Smooth muscle cell of bladder (primary cell): ENCODE measurements around the gene TIMM29. TPM values are rescaled to one million over a fixed set of nuclear protein-coding genes. Genes with fewer than 3 reads are reported as not detected.

ENCODE experiments used
- total RNA-seq: library from RNA; depleted of rRNA; stranded (reverse); fragments of >200 nt; gene quantifications from 2 replicates; pipeline ENCODE4 v1.2.3, GENCODE V29; 2014

TIMM29 gene
- total RNA-seq, result 22.8 and 26.2 TPM in 2 replicates

GRCh38 chr19:10928563-10929401 is at the start of gene TIMM29, which contains the start of gene YIPF2:
Gene TIMM29, plus strand, starts transcription at chr19:10928811. Its CDS starts 12 bp downstream, at chr19:10928823.
Gene YIPF2, minus strand, starts transcription at chr19:10928639. Its CDS starts 229 bp downstream, at chr19:10928410.

GRCh38 chr19:10960314-10961072 is 31.9 kb downstream of the TIMM29 start, which contains the start of gene SMARCA4:
Gene SMARCA4, plus strand, starts transcription at chr19:10961030. Its CDS starts 23,122 bp downstream, at chr19:10984152.

Other genes with a start within 250 kb of the TIMM29 start
- 26.0 and 31.1 TPM in 2 replicates for gene QTRT1, start 227.4 kb upstream of the TIMM29 start, total RNA-seq
- gene DNM2, start 210.7 kb upstream of the TIMM29 start, total RNA-seq, result 64.3 and 64.7 TPM in 2 replicates
- 52.9 and 53.9 TPM in 2 replicates for gene TMED1, start 92.6 kb upstream of the TIMM29 start, total RNA-seq
- gene C19orf38, start 80.4 kb upstream of the TIMM29 start, total RNA-seq, result 0.09 and 0.28 TPM in 2 replicates
- gene CARM1, start 57.3 kb upstream of the TIMM29 start, total RNA-seq, result 15.5 and 17.0 TPM in 2 replicates
- 119 and 153 TPM in 2 replicates for gene YIPF2, start 172 bp upstream of the TIMM29 start, total RNA-seq
- gene SMARCA4, start 32.2 kb downstream of the TIMM29 start, total RNA-seq, result 35.0 and 38.8 TPM in 2 replicates
- gene LDLR, start 160.7 kb downstream of the TIMM29 start, total RNA-seq, result 241 and 268 TPM in 2 replicates
- 9.6 and 14.8 TPM in 2 replicates for gene SPC24, start 227.0 kb downstream of the TIMM29 start, total RNA-seq